SJCRH30 (cell line): Measurements from ENCODE around the gene VWA8. TPM values are rescaled to one million over a fixed set of nuclear protein-coding genes. Genes with fewer than 3 reads are reported as not detected.
A peak's percentile ranks its signal among the peaks of the same experiment; 100 is the strongest.

Source experiments
- DNase-seq, 2 experiments: peaks; one replicate each; pipeline ENCODE4 v3.0.0-alpha.2; 2015 to 2020
- H3K27ac ChIP-seq: fragments of 250-450 bp; sonication (Bioruptor Pico); 2 replicates; pipeline ENCODE4 v1.5.1; 2020; ENCODE audit warnings: mild to moderate bottlenecking, moderate library complexity
- H3K27me3 ChIP-seq: fragments of 250-450 bp; sonication (Bioruptor Pico); 2 replicates; pipeline ENCODE4 v1.5.1; 2020; ENCODE audit warnings: mild to moderate bottlenecking, moderate library complexity
- H3K36me3 ChIP-seq: fragments of 250-450 bp; sonication (Bioruptor Pico); 2 replicates; pipeline ENCODE4 v1.5.1; 2020; ENCODE audit warnings: mild to moderate bottlenecking, moderate library complexity
- H3K4me1 ChIP-seq: fragments of 250-450 bp; sonication (Bioruptor Pico); 2 replicates; pipeline ENCODE4 v1.5.1; 2020; ENCODE audit warnings: mild to moderate bottlenecking, moderate library complexity
- H3K4me3 ChIP-seq: fragments of 250-450 bp; sonication (Bioruptor Pico); 2 replicates; pipeline ENCODE4 v1.5.1; 2020; ENCODE audit warnings: mild to moderate bottlenecking, moderate library complexity
- H3K9me3 ChIP-seq: fragments of 250-450 bp; sonication (Bioruptor Pico); replicated peaks from 2 replicates; pipeline ENCODE4 v1.5.1; 2020; ENCODE audit warnings: mild to moderate bottlenecking, moderate library complexity
- total RNA-seq: library from RNA; depleted of rRNA; stranded (reverse); fragments of >200 nt; shearing (Covaris generic); gene quantifications from 2 replicates; pipeline ENCODE4 v1.2.3, GENCODE V29; 2014

Gene VWA8
- total RNA-seq, 1 experiment from 2014 or later, result 14.8 TPM

DNA sequence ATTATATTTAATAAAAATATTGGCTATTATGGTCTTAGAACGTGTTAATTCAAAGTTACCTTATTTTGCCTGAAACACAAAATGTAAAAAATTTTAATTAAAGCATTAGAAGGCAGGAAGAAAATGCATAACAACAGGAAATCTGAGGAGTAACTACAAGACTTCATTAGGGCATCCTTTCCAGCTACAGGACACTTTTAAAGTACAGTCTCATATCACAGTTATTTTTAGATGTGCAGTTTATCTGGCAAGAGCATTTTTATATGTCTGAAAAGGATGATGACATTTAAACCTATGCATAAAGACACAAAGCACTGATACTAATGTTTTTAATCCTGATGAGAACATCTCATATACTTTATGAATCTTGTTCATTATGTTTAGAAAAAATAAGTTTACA is 247.5 kb downstream of the VWA8 start:
- no peak for DNase-seq
- Histone ChIP-seq H3K9me3 (no peaks in the 10 kb centered on the region), H3K27me3 (no peaks in the 10 kb centered on the region), H3K4me1 (no peaks in the 10 kb centered on the region), H3K4me3 (no peak overlapping the region), H3K27ac (no peak overlapping the region), H3K36me3 (peaks cover 3% of the 10 kb centered on the region; the same call in 1 of the 2 replicates)

- H3K9me3 ChIP-seq, result no peaks in the 10 kb centered on the region
These were observed 250.1 kb downstream of the VWA8 start for GRCh38 chr13:41710771-41711170.

DNA sequence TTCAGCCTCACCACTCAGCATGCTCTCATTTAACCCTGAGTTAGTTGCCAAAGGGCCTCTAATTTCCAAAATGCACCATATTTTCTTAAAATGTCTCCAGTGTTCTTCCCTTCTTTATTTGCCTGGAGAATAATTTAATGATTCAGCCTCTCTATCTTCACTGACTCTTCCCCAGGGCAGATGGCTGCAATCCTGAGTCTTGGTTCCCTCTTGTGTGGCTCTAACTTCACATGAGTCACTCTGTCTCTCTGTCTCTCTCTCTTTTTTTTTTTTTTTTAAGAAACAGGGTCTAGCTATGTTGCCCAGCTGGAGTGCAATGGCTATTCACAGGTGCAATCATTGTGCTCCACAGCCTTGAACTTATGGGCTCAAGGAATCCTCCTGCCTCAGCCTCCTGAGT is 251.4 kb downstream of the VWA8 start:
- no peak overlapping the region for H3K4me3 ChIP-seq
- DNase-seq, result no peak
- no peaks in the 10 kb centered on the region for H3K36me3 ChIP-seq
- no peaks in the 10 kb centered on the region for H3K27me3 ChIP-seq
- H3K4me1 ChIP-seq, result no peaks in the 10 kb centered on the region
- no peaks in the 10 kb centered on the region for H3K9me3 ChIP-seq
- no peak overlapping the region for H3K27ac ChIP-seq

More at GRCh38 chr13:41710771-41711170, 250.1 kb downstream of the VWA8 start:
- H3K4me1 ChIP-seq, result no peaks in the 10 kb centered on the region
- no peaks in the 10 kb centered on the region for H3K36me3 ChIP-seq
- no peak for DNase-seq
- no peak overlapping the region for H3K4me3 ChIP-seq
- no peak overlapping the region for H3K27ac ChIP-seq
- H3K27me3 ChIP-seq, result no peaks in the 10 kb centered on the region

- H3K4me1 ChIP-seq, result no peaks in the 10 kb centered on the region
- H3K27me3 ChIP-seq, result no peaks in the 10 kb centered on the region
- no peaks in the 10 kb centered on the region for H3K9me3 ChIP-seq
- no peak for DNase-seq
- no peaks in the 10 kb centered on the region for H3K36me3 ChIP-seq
- no peak overlapping the region for H3K27ac ChIP-seq
- no peak overlapping the region for H3K4me3 ChIP-seq
These were observed 252.2 kb downstream of the VWA8 start for GRCh38 chr13:41708713-41709112.

DNA sequence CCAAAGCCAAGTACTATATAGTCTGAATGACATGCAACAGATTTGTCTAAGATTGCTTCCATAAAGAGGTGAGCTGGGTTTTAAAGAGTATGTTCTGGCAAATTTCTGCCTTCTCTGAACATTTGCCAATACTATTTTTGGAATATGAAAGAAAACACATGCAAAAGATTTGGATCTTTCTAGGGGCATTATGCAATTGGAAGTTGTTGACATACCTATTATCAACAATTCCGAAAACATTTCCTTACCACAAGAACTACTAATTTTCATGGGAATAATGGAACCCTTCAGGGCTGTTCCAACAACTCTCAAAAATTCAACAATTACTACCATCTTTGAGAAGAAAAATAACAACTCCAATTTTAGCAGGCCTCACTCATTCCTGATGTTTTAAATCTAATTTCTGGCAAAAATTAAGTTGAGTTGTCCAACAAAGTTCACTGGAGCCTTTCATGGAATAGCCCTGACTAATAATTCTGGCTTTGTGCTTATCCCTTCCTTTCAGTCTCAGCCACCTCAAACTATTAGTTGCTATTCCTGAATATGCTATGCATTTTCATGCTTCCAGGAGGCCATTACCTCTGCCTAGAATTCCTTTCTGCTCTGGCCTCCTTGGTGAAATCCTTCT is 253.6 kb downstream of the VWA8 start:
- Histone ChIP-seq H3K27me3 (no peaks in the 10 kb centered on the region), H3K4me1 (no peaks in the 10 kb centered on the region), H3K9me3 (no peaks in the 10 kb centered on the region), H3K36me3 (no peaks in the 10 kb centered on the region), H3K27ac (no peak overlapping the region), H3K4me3 (no peak overlapping the region)
- DNase-seq, result no peak

GRCh38 chr13:41706152-41706551 is 254.8 kb downstream of the VWA8 start:
- H3K27ac ChIP-seq, result no peak overlapping the region
- peaks cover 1% of the 10 kb centered on the region; the same call in 1 of the 2 replicates for H3K4me1 ChIP-seq
- H3K36me3 ChIP-seq, result no peaks in the 10 kb centered on the region
- no peak overlapping the region for H3K4me3 ChIP-seq
- no peaks in the 10 kb centered on the region for H3K9me3 ChIP-seq
- no peak for DNase-seq
- H3K27me3 ChIP-seq, result no peaks in the 10 kb centered on the region

DNA sequence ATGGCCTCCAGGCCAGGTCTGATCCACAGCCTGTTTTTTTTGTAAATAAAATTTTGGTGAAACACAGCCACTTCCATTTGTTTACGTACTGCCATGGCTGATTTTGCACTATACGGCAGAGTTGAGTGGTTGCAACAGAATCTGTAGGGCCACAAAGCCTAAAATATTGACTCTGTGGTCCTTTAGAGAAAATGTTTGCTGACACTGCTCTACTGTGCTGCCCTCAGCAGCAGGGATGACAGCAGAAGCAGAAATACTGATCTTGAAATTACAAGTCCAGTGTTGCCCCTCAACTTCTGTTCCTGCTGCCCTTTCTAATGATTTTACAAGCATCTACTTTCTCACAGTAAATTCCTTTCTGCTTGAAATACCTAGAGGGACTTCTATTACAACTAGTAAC is 258.4 kb downstream of the VWA8 start:
- H3K9me3 ChIP-seq, result no peaks in the 10 kb centered on the region
- no peak for DNase-seq
- no peaks in the 10 kb centered on the region for H3K27me3 ChIP-seq
- H3K4me1 ChIP-seq, result peaks cover 3% of the 10 kb centered on the region; the same call in 1 of the 2 replicates
- no peaks in the 10 kb centered on the region for H3K36me3 ChIP-seq
- no peak overlapping the region for H3K4me3 ChIP-seq
- H3K27ac ChIP-seq, result no peak overlapping the region

GRCh38 chr13:41701676-41702075 is 259.2 kb downstream of the VWA8 start:
- H3K36me3 ChIP-seq, result no peaks in the 10 kb centered on the region
- H3K4me1 ChIP-seq, result peaks cover 5% of the 10 kb centered on the region
- H3K4me3 ChIP-seq, result no peak overlapping the region
- no peak for DNase-seq
- no peaks in the 10 kb centered on the region for H3K9me3 ChIP-seq
- H3K27ac ChIP-seq, result no peak overlapping the region
- no peaks in the 10 kb centered on the region for H3K27me3 ChIP-seq

DNA sequence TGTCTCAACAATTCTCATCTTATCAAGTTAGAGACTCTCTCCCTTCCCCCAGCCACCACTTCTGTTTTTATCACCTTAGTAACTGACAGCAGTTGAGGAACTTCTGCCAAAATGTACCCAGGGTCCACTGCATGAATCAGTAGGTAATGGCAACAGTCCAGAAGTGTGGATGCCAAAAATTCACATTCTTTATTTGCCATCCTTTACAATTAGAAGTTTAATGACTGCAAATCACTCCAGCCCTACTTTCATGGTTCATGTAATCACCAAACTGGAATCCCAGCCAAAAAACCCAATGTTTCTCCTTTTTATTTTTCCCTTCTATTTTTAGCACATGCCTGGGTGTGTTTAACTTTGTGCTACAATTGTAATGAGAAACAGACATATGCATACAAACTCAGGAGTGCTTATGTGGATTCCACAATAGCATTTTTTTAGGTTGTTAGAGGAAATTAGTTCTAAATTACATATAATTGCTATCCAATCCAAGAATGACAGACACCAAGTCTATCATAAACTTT is 260.1 kb downstream of the VWA8 start:
- Histone ChIP-seq H3K4me3 (no peak overlapping the region), H3K27me3 (no peaks in the 10 kb centered on the region), H3K36me3 (no peaks in the 10 kb centered on the region), H3K4me1 (peaks cover 13% of the 10 kb centered on the region), H3K9me3 (no peaks in the 10 kb centered on the region), H3K27ac (no peak overlapping the region)
- DNase-seq, result no peak

DNA sequence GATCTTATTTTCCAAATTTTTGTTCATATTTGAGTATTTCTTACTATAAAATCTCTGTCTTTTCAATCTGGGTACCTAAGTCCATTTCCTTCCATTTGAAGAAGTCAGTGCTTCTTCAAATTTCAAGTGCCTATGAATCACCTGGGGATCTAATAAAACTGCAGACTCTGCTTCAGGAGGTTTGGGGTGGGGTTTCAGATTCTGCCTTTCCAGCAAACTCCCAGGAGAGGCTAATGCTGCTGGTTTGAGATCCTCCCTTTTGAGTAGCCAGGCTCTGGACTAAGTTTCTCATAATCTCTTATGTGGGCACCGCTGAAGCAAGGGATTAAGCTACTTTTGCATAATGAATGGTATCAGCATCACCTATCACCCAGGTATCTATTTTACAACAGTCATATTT is 261.1 kb downstream of the VWA8 start:
- Histone ChIP-seq H3K9me3 (no peaks in the 10 kb centered on the region), H3K27ac (no peak overlapping the region), H3K36me3 (no peaks in the 10 kb centered on the region), H3K4me1 (peaks cover 22% of the 10 kb centered on the region), H3K27me3 (no peaks in the 10 kb centered on the region), H3K4me3 (no peak overlapping the region)
- DNase-seq, result no peak

- no peak for DNase-seq
- Histone ChIP-seq H3K9me3 (no peaks in the 10 kb centered on the region), H3K27me3 (no peaks in the 10 kb centered on the region), H3K4me1 (peaks cover 30% of the 10 kb centered on the region), H3K36me3 (no peaks in the 10 kb centered on the region), H3K27ac (no peak overlapping the region), H3K4me3 (no peak overlapping the region)
These were observed 263.3 kb downstream of the VWA8 start for GRCh38 chr13:41697578-41697977.

DNA sequence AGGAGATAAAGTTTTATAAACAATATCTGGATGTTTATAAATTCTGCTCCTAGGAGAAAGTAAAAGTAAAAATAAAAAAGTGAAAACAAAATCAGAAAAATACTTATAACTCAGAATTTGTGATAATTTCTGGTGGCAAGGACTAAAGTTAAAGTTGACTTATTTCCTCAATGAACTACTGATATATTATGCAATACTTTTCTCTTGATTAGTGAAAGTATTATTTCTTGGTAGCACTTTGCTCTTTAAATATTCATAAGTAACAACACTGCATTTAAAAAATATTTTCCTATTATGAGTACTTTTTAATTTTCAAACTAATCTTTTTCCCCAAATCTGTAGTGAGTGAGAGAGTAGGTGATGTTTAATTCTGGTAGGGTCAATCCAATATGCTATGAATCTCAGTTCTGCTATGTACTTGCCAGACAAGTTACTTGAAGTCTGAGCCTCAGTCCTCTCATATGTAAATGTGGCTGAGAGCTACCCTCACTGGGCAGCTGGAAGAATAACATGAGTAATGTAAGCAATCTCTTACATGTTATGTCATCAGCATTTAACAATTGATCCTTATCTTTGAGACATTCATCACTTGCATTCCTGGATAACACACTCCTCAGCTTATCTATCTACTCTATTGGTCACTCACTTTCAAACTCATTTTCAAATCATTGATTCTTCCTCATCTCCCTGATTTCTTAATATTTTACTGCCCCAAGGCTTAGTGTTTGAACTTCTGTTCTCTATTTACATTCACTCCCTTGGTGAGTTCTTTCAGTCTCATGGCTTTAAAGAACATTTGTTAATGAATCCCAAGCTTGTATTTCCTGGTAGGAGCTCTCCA is 264.5 kb downstream of the VWA8 start:
- no peaks in the 10 kb centered on the region for H3K27me3 ChIP-seq
- no peak overlapping the region for H3K27ac ChIP-seq
- H3K36me3 ChIP-seq, result peaks cover 11% of the 10 kb centered on the region; the same call in 1 of the 2 replicates
- no peaks in the 10 kb centered on the region for H3K9me3 ChIP-seq
- H3K4me3 ChIP-seq, result no peak overlapping the region
- DNase-seq, result peak; percentile 24 to 37
- H3K4me1 ChIP-seq, result peaks cover 30% of the 10 kb centered on the region

GRCh38 chr13:41694545-41695301 is 266.2 kb downstream of the VWA8 start:
- H3K4me1 ChIP-seq, result peaks cover 26% of the 10 kb centered on the region
- DNase-seq, result peak; percentile 5 to 25
- H3K27ac ChIP-seq, result no peak overlapping the region
- H3K27me3 ChIP-seq, result no peaks in the 10 kb centered on the region
- no peaks in the 10 kb centered on the region for H3K9me3 ChIP-seq
- no peak overlapping the region for H3K4me3 ChIP-seq
- peaks cover 12% of the 10 kb centered on the region; the same call in 1 of the 2 replicates for H3K36me3 ChIP-seq

GRCh38 chr13:41693434-41693833 is 267.5 kb downstream of the VWA8 start:
- Histone ChIP-seq H3K27me3 (no peaks in the 10 kb centered on the region), H3K4me3 (no peak overlapping the region), H3K36me3 (peaks cover 16% of the 10 kb centered on the region), H3K9me3 (no peaks in the 10 kb centered on the region), H3K4me1 (peaks cover 26% of the 10 kb centered on the region), H3K27ac (no peak overlapping the region)
- DNase-seq, result no peak

DNA sequence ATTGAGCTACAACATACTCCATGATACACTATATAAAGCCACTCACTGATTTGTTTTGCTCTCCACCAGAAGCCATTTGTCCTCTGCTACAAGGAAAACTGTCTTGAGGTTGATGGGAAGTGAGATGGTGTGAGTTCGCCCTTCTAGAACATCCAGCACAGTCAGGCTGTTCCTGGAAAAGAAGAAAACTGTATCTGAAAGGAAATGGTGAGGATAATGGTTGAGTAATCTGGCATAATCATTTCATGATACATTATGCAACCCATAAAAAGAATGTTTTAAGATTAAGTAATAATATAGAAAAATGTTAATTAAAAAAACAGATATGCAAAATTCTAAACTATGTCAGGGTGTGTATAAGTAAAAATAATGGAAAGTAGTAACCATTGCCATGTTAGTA is 269.6 kb downstream of the VWA8 start:
- no peaks in the 10 kb centered on the region for H3K9me3 ChIP-seq
- no peak overlapping the region for H3K27ac ChIP-seq
- H3K27me3 ChIP-seq, result no peaks in the 10 kb centered on the region
- no peak overlapping the region for H3K4me3 ChIP-seq
- no peak for DNase-seq
- H3K36me3 ChIP-seq, result peaks cover 20% of the 10 kb centered on the region
- H3K4me1 ChIP-seq, result peaks cover 21% of the 10 kb centered on the region
